Subcutaneous abdominal adipose tissue (tissue), 5 donors: ENCODE data around the gene PIK3CA.

Experiments used
- H3K27ac ChIP-seq: one replicate; pipeline ENCODE4 v1.7.0; 2013; ENCODE audit warnings: low read depth, mild to moderate bottlenecking, inconsistent platforms, low read length, moderate library complexity
- H3K27me3 ChIP-seq, 5 donors: one replicate each; pipeline ENCODE4 v1.7.0; 2013; ENCODE audit warnings: low read length in 5 of 5, inconsistent platforms in 1 of 5; ENCODE audit not compliant: control insufficient read depth in 5 of 5, insufficient read depth in 4 of 5
- H3K36me3 ChIP-seq, 5 donors: one replicate each; pipeline ENCODE4 v1.7.0; 2013; ENCODE audit warnings: low read length in 5 of 5; ENCODE audit not compliant: control insufficient read depth in 5 of 5, insufficient read depth in 5 of 5
- H3K4me1 ChIP-seq, 5 donors: one replicate each; pipeline ENCODE4 v1.7.0; 2013; ENCODE audit warnings: low read length in 5 of 5, mild to moderate bottlenecking in 3 of 5, moderate library complexity in 1 of 5; ENCODE audit not compliant: control insufficient read depth in 5 of 5, insufficient read depth in 5 of 5
- H3K4me3 ChIP-seq, 5 donors: one replicate each; pipeline ENCODE4 v1.7.0; 2013; ENCODE audit warnings: low read length in 5 of 5, low read depth in 1 of 5
- H3K9ac ChIP-seq, 5 donors: one replicate each; pipeline ENCODE4 v1.7.0; 2013; ENCODE audit warnings: low read length in 5 of 5, mild to moderate bottlenecking in 4 of 5, moderate library complexity in 3 of 5
- H3K9me3 ChIP-seq, 5 donors: one replicate each; pipeline ENCODE4 v1.7.0; 2013; ENCODE audit warnings: low read length in 5 of 5; ENCODE audit not compliant: control insufficient read depth in 5 of 5
- donor health status: healthy.
- donor health status: healthy.
- donor health status: healthy.
- donor health status: healthy.
- donor health status: healthy.

PIK3CA gene

GRCh38 chr3:179175358-179175757, 27.2 kb downstream of the PIK3CA start:
- Histone ChIP-seq H3K9ac (no peak overlapping the region), H3K27me3 (no peaks in the 10 kb centered on the region), H3K4me3 (no peak overlapping the region), H3K27ac (no peak overlapping the region), H3K4me1 (peaks cover 0 to 11% (median 6%) of the 10 kb centered on the region in 5 donors), H3K9me3 (peaks cover 0 to 9% (median 0%) of the 10 kb centered on the region in 5 donors), H3K36me3 (no peaks in the 10 kb centered on the region)

GRCh38 chr3:179177611-179178010, 29.5 kb downstream of the PIK3CA start:
- peaks cover 2 to 32% (median 25%) of the 10 kb centered on the region in 5 donors for H3K4me1 ChIP-seq
- H3K9me3 ChIP-seq, result no peaks in the 10 kb centered on the region
- no peak overlapping the region for H3K9ac ChIP-seq

GRCh38 chr3:179179256-179179655, 31.1 kb downstream of the PIK3CA start:
- Histone ChIP-seq H3K9ac (no peak overlapping the region), H3K4me1 (peaks cover 2 to 48% (median 41%) of the 10 kb centered on the region in 5 donors), H3K4me3 (no peak overlapping the region), H3K9me3 (no peaks in the 10 kb centered on the region), H3K27ac (no peak overlapping the region), H3K27me3 (no peaks in the 10 kb centered on the region), H3K36me3 (no peaks in the 10 kb centered on the region)

More at GRCh38 chr3:179177611-179178010, 29.5 kb downstream of the PIK3CA start:
- no peaks in the 10 kb centered on the region for H3K27me3 ChIP-seq
- H3K4me3 ChIP-seq, result no peak overlapping the region
- no peak overlapping the region for H3K27ac ChIP-seq
- H3K36me3 ChIP-seq, result no peaks in the 10 kb centered on the region

GRCh38 chr3:179179979-179180759, 32.0 kb downstream of the PIK3CA start:
- peaks cover 2 to 57% (median 47%) of the 10 kb centered on the region in 5 donors for H3K4me1 ChIP-seq
- no peaks in the 10 kb centered on the region for H3K9me3 ChIP-seq
- H3K9ac ChIP-seq, result peak overlapping the region in 1 of 5 donors; percentile 32
- peak overlapping the region; percentile 77 for H3K27ac ChIP-seq
- H3K27me3 ChIP-seq, result no peaks in the 10 kb centered on the region
- H3K36me3 ChIP-seq, result no peaks in the 10 kb centered on the region
- H3K4me3 ChIP-seq, result no peak overlapping the region

- H3K4me3 ChIP-seq, result no peak overlapping the region
- peaks cover 2 to 61% (median 44%) of the 10 kb centered on the region in 5 donors for H3K4me1 ChIP-seq
- no peaks in the 10 kb centered on the region for H3K27me3 ChIP-seq
- H3K36me3 ChIP-seq, result no peaks in the 10 kb centered on the region
- H3K9me3 ChIP-seq, result no peaks in the 10 kb centered on the region
- H3K27ac ChIP-seq, result peak overlapping the region; percentile 77
- peak overlapping the region in 1 of 5 donors; percentile 32 for H3K9ac ChIP-seq
Observed at GRCh38 chr3:179181021-179181472, 32.9 kb downstream of the PIK3CA start.

GRCh38 chr3:179181993-179182551, 33.9 kb downstream of the PIK3CA start:
- H3K4me3 ChIP-seq, result no peak overlapping the region
- H3K9ac ChIP-seq, result peak overlapping the region in 2 of 5 donors; percentile 6 to 46
- peak overlapping the region; percentile 77 for H3K27ac ChIP-seq
- no peaks in the 10 kb centered on the region for H3K9me3 ChIP-seq
- H3K27me3 ChIP-seq, result no peaks in the 10 kb centered on the region
- peaks cover 2 to 61% (median 44%) of the 10 kb centered on the region in 5 donors for H3K4me1 ChIP-seq
- no peaks in the 10 kb centered on the region for H3K36me3 ChIP-seq

- Histone ChIP-seq H3K27ac (peak overlapping the region; percentile 77), H3K36me3 (no peaks in the 10 kb centered on the region), H3K27me3 (no peaks in the 10 kb centered on the region), H3K4me1 (peaks cover 2 to 61% (median 44%) of the 10 kb centered on the region in 5 donors), H3K9me3 (no peaks in the 10 kb centered on the region), H3K9ac (no peak overlapping the region), H3K4me3 (no peak overlapping the region)
Observed at GRCh38 chr3:179182902-179183301, 34.7 kb downstream of the PIK3CA start.

- Histone ChIP-seq H3K27ac (peak overlapping the region; percentile 31), H3K27me3 (no peaks in the 10 kb centered on the region), H3K9ac (no peak overlapping the region), H3K36me3 (no peaks in the 10 kb centered on the region), H3K4me1 (peaks cover 2 to 61% (median 50%) of the 10 kb centered on the region in 5 donors), H3K9me3 (no peaks in the 10 kb centered on the region), H3K4me3 (no peak overlapping the region)
Observed at GRCh38 chr3:179184826-179185225, 36.7 kb downstream of the PIK3CA start.

GRCh38 chr3:179186426-179186825, 38.3 kb downstream of the PIK3CA start:
- Histone ChIP-seq H3K4me1 (peaks cover 2 to 54% (median 42%) of the 10 kb centered on the region in 5 donors), H3K27me3 (no peaks in the 10 kb centered on the region), H3K4me3 (no peak overlapping the region), H3K27ac (no peak overlapping the region), H3K36me3 (no peaks in the 10 kb centered on the region), H3K9me3 (no peaks in the 10 kb centered on the region), H3K9ac (no peak overlapping the region)

- no peaks in the 10 kb centered on the region for H3K27me3 ChIP-seq
- peaks cover 0 to 22% (median 17%) of the 10 kb centered on the region in 5 donors for H3K4me1 ChIP-seq
- no peak overlapping the region for H3K4me3 ChIP-seq
- H3K9me3 ChIP-seq, result no peaks in the 10 kb centered on the region
- H3K27ac ChIP-seq, result no peak overlapping the region
- no peaks in the 10 kb centered on the region for H3K36me3 ChIP-seq
- no peak overlapping the region for H3K9ac ChIP-seq
Observed at GRCh38 chr3:179189759-179190158, 41.6 kb downstream of the PIK3CA start.
